HG03108 (cell line): ENCODE measurements around the gene IL27RA.
"Not testable (repeated sequence)": the region's sequence is repeated elsewhere in the genome, so short reads cannot be mapped to it uniquely, and the experiment has no call there.

Source experiments
- ATAC-seq: cut with Tn5 transposase; IDR thresholded peaks from one replicate; pipeline ENCODE4 v1.9.1; 2021; ENCODE audit warnings: moderate library complexity; ENCODE audit not compliant: unreplicated experiment

The IL27RA gene

GRCh38 chr19:14027856-14028450, 3.6 kb upstream of the IL27RA start, which contains the start of gene RLN3:
TSS of gene RLN3 (plus strand) at chr19:14028148. CDS start at chr19:14028205, 57 bp downstream.
- ATAC-seq: no peak

- no peak for ATAC-seq
Observed at GRCh38 chr19:14028901-14029300, 2.7 kb upstream of the IL27RA start.

- no peak for ATAC-seq
Observed at GRCh38 chr19:14030997-14031718, 404 bp upstream of the IL27RA start.

DNA sequence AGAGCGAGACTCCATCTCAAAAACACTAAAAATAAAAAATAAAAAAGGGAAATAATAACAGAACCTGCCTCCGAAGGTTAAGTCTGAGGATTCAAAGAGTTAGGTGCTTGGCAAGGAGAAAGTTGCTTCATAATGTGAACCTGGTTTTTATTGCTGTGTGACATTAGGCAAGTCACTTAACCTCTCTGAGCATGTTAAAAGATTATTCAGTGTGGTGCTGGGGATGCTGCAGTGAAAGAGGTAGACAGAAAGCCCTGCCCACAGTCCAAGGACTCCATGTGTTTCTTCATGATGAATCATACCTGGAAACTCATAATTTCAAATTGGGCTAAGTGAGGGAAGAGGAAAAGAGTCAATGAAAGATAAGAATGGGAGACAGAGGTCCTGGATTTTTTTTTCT, 2.4 kb downstream of the IL27RA start:
- ATAC-seq: no peak

DNA sequence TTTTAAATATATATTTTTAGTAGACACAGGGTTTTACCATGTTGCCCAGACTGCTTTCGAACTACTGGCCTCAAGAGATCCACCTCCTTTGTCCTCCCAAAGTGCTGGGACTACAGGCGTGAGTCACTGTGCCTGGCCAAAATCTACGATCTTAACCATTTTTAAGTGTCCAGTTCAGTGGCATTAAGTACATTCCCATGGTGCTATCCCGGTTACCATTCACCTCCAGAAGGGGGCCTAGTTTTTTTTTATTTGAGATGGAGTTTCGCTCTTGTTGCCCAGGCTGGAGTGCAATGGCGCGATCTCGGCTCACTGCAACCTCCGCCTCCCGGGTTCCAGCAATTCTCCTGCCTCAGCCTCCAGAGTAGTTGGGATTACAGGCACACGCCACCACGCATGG, 3.6 kb downstream of the IL27RA start:
- ATAC-seq: not testable (repeated sequence)

GRCh38 chr19:14035706-14036105, 4.1 kb downstream of the IL27RA start:
- no peak for ATAC-seq

- ATAC-seq: no peak
Observed at GRCh38 chr19:14039181-14039580, 7.6 kb downstream of the IL27RA start.

- ATAC-seq: not testable (repeated sequence)
Observed at GRCh38 chr19:14042659-14043608, 11.4 kb downstream of the IL27RA start.

DNA sequence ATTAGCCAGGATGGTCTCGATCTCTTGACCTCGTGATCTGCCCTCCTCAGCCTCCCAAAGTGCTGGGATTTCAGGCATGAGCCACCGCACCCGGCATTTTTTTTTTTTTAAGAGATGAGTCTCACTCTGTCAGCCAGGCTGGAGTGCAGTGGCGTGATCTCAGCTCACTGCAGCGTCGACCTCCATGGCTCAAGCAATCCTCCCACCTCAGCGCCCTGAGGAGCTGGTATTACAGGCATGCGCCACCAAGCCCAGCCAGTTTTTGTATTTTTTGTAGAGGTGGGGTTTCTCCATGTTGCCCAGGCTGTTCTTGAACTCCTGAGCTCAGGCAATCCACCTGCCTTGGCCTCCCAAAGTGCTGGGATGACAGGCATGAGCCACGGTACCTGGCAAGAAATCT, 16.3 kb downstream of the IL27RA start:
- ATAC-seq: not testable (repeated sequence)

GRCh38 chr19:14048443-14049153, 17.0 kb downstream of the IL27RA start:
- no peak for ATAC-seq

DNA sequence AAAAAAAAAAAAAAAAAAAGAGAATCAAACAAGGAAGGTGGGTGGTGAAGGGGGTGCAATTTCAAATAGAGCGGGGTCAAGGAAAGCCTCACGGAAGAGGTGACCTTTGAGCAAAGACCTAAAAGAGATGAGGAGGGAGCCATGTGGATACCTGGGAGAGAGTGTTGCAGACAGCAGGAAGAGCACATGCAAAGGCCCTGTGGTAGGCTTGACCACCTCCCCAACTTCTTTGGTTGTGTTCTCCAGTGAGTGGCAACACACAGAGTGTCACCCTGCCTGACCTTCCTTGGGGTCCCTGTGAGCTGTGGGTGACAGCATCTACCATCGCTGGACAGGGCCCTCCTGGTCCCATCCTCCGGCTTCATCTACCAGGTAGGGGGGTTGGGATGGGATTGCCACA, 18.9 kb downstream of the IL27RA start:
- no peak for ATAC-seq

GRCh38 chr19:14050961-14051360, 19.4 kb downstream of the IL27RA start:
- not testable (repeated sequence) for ATAC-seq

- ATAC-seq: no peak
Observed at GRCh38 chr19:14051980-14052379, 20.4 kb downstream of the IL27RA start.

- ATAC-seq: no peak
Observed at GRCh38 chr19:14052470-14052869, 20.9 kb downstream of the IL27RA start.

GRCh38 chr19:14053032-14053431, 21.5 kb downstream of the IL27RA start:
- ATAC-seq: no peak

- ATAC-seq: no peak
Observed at GRCh38 chr19:14053500-14053899, 21.9 kb downstream of the IL27RA start.

- ATAC-seq: no peak
Observed at GRCh38 chr19:14054099-14054498, 22.5 kb downstream of the IL27RA start.

DNA sequence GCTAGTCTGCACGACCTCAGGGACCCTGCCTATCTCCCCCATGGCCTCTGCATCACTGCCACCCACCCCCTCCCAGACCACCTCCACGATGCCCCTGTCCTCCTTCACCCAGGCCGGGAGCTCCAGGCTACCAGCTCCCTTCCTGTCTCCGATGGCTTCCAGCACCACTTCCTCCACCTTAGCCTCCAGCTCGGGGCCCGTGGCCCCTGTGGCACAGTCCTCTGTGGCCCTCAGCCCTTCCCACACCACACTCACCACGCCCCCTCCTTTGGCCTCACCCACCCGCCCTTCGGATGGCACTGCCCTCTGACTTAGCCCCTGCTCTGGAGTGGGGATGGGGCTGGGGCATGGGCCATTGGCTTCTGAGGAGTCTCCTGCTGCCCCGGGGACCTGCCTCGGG, 23.2 kb downstream of the IL27RA start:
- no peak for ATAC-seq

GRCh38 chr19:14055396-14055795, 23.8 kb downstream of the IL27RA start:
- no peak for ATAC-seq

- no peak for ATAC-seq
Observed at GRCh38 chr19:14056069-14056666, 24.6 kb downstream of the IL27RA start.
